ENCODE results near the gene PARD3.

PARD3 gene

GRCh38 chr10:34669079-34669478 is 146.0 kb downstream of the PARD3 start:
- Mint-ChIP-seq H3K9me3 (no peaks in the 10 kb centered on the region), H3K4me3 (no peak overlapping the region), H3K4me1 (no peaks in the 10 kb centered on the region), H3K36me3 (no peaks in the 10 kb centered on the region), H3K27ac (no peak overlapping the region)
- ATAC-seq (no peak), DNase-seq (ENCODE audit: low spot score in 2 of 2) (no peak)

- no peak overlapping the region for H3K27ac Mint-ChIP-seq
- no peak for DNase-seq (ENCODE audit: low spot score in 2 of 2)
These were observed 147.9 kb downstream of the PARD3 start for GRCh38 chr10:34667177-34667576.

GRCh38 chr10:34666008-34666704 is 148.9 kb downstream of the PARD3 start:
- Mint-ChIP-seq H3K4me3 (no peak overlapping the region), H3K36me3 (no peaks in the 10 kb centered on the region), H3K9me3 (no peaks in the 10 kb centered on the region), H3K4me1 (no peaks in the 10 kb centered on the region), H3K27ac (no peak overlapping the region)
- ATAC-seq (no peak), DNase-seq (ENCODE audit: low spot score in 2 of 2) (no peak)

More at GRCh38 chr10:34667177-34667576, 147.9 kb downstream of the PARD3 start:
- no peaks in the 10 kb centered on the region for H3K4me1 Mint-ChIP-seq
- ATAC-seq: no peak
- no peaks in the 10 kb centered on the region for H3K36me3 Mint-ChIP-seq
- H3K9me3 Mint-ChIP-seq: no peaks in the 10 kb centered on the region
- H3K4me3 Mint-ChIP-seq: no peak overlapping the region

GRCh38 chr10:34664706-34665105 is 150.4 kb downstream of the PARD3 start:
- ATAC-seq (no peak), DNase-seq (ENCODE audit: low spot score in 2 of 2) (no peak)
- Mint-ChIP-seq H3K27ac (no peak overlapping the region), H3K4me1 (no peaks in the 10 kb centered on the region), H3K4me3 (no peak overlapping the region), H3K36me3 (no peaks in the 10 kb centered on the region), H3K9me3 (no peaks in the 10 kb centered on the region)

- Mint-ChIP-seq H3K36me3 (no peaks in the 10 kb centered on the region), H3K9me3 (no peaks in the 10 kb centered on the region), H3K4me1 (no peaks in the 10 kb centered on the region), H3K27ac (no peak overlapping the region), H3K4me3 (no peak overlapping the region)
- no peak for ATAC-seq
- no peak for DNase-seq (ENCODE audit: low spot score in 2 of 2)
These were observed 153.5 kb downstream of the PARD3 start for GRCh38 chr10:34661580-34661979.

GRCh38 chr10:34658934-34659333 is 156.2 kb downstream of the PARD3 start:
- Mint-ChIP-seq H3K4me1 (no peaks in the 10 kb centered on the region), H3K27ac (no peak overlapping the region), H3K9me3 (no peaks in the 10 kb centered on the region), H3K4me3 (no peak overlapping the region), H3K36me3 (no peaks in the 10 kb centered on the region)
- DNase-seq (ENCODE audit: low spot score in 2 of 2) (no peak), ATAC-seq (no peak)

GRCh38 chr10:34656661-34657060 is 158.4 kb downstream of the PARD3 start:
- no peaks in the 10 kb centered on the region for H3K9me3 Mint-ChIP-seq
- H3K4me1 Mint-ChIP-seq: no peaks in the 10 kb centered on the region
- DNase-seq (ENCODE audit: low spot score in 2 of 2) (no peak), ATAC-seq (no peak)
- H3K36me3 Mint-ChIP-seq: no peaks in the 10 kb centered on the region
- H3K4me3 Mint-ChIP-seq: no peak overlapping the region
- H3K27ac Mint-ChIP-seq: no peak overlapping the region

- no peak overlapping the region for H3K4me3 Mint-ChIP-seq
- DNase-seq (ENCODE audit: low spot score in 2 of 2) (peak in 1 of 2 donors; percentile 56), ATAC-seq (no peak)
- H3K9me3 Mint-ChIP-seq: no peaks in the 10 kb centered on the region
- no peak overlapping the region for H3K27ac Mint-ChIP-seq
- H3K4me1 Mint-ChIP-seq: no peaks in the 10 kb centered on the region
- no peaks in the 10 kb centered on the region for H3K36me3 Mint-ChIP-seq
These were observed 159.6 kb downstream of the PARD3 start for GRCh38 chr10:34655286-34656170.

GRCh38 chr10:34654211-34654610 is 160.9 kb downstream of the PARD3 start:
- no peak for ATAC-seq

GRCh38 chr10:34653530-34653929 is 161.6 kb downstream of the PARD3 start:
- no peaks in the 10 kb centered on the region for H3K9me3 Mint-ChIP-seq
- ATAC-seq (no peak), DNase-seq (ENCODE audit: low spot score in 2 of 2) (no peak)
- H3K27ac Mint-ChIP-seq: no peak overlapping the region
- H3K4me1 Mint-ChIP-seq: no peaks in the 10 kb centered on the region
- no peaks in the 10 kb centered on the region for H3K36me3 Mint-ChIP-seq
- no peak overlapping the region for H3K4me3 Mint-ChIP-seq

More at GRCh38 chr10:34654211-34654610, 160.9 kb downstream of the PARD3 start:
- H3K4me1 Mint-ChIP-seq: no peaks in the 10 kb centered on the region
- H3K4me3 Mint-ChIP-seq: no peak overlapping the region
- H3K9me3 Mint-ChIP-seq: no peaks in the 10 kb centered on the region
- H3K27ac Mint-ChIP-seq: no peak overlapping the region
- DNase-seq (ENCODE audit: low spot score in 2 of 2): no peak
- no peaks in the 10 kb centered on the region for H3K36me3 Mint-ChIP-seq

GRCh38 chr10:34651416-34652195 is 163.5 kb downstream of the PARD3 start:
- no peak for ATAC-seq
- Mint-ChIP-seq H3K27ac (no peak overlapping the region), H3K4me3 (no peak overlapping the region), H3K4me1 (no peaks in the 10 kb centered on the region), H3K9me3 (no peaks in the 10 kb centered on the region), H3K36me3 (no peaks in the 10 kb centered on the region)
- DNase-seq (ENCODE audit: low spot score in 2 of 2): no peak

GRCh38 chr10:34650156-34650555 is 164.9 kb downstream of the PARD3 start:
- no peaks in the 10 kb centered on the region for H3K9me3 Mint-ChIP-seq
- H3K4me1 Mint-ChIP-seq: no peaks in the 10 kb centered on the region
- H3K36me3 Mint-ChIP-seq: no peaks in the 10 kb centered on the region
- DNase-seq (ENCODE audit: low spot score in 2 of 2): no peak
- H3K27ac Mint-ChIP-seq: no peak overlapping the region
- H3K4me3 Mint-ChIP-seq: no peak overlapping the region
- no peak for ATAC-seq

- DNase-seq (ENCODE audit: low spot score in 2 of 2): no peak
- Mint-ChIP-seq H3K36me3 (no peaks in the 10 kb centered on the region), H3K27ac (no peak overlapping the region), H3K4me1 (no peaks in the 10 kb centered on the region), H3K9me3 (no peaks in the 10 kb centered on the region), H3K4me3 (no peak overlapping the region)
- ATAC-seq: no peak
These were observed 165.7 kb downstream of the PARD3 start for GRCh38 chr10:34649385-34649784.

GRCh38 chr10:34648919-34649318 is 166.2 kb downstream of the PARD3 start:
- Mint-ChIP-seq H3K4me3 (no peak overlapping the region), H3K4me1 (no peaks in the 10 kb centered on the region), H3K9me3 (no peaks in the 10 kb centered on the region), H3K27ac (no peak overlapping the region), H3K36me3 (no peaks in the 10 kb centered on the region)
- no peak for DNase-seq (ENCODE audit: low spot score in 2 of 2)
- peak; percentile 32 for ATAC-seq

Data from stimulated activated effector memory CD8-positive, alpha-beta T cell treated with anti-CD3 and anti-CD28 coated beads, Interleukin-12 subunit alpha, Interleukin-12 subunit beta, amount 100 ng/mL, for 72 hours (primary cell).